CD14-positive monocyte (primary cell): ENCODE data around the gene ICOS. TPM values are rescaled to one million over a fixed set of nuclear protein-coding genes. Genes with fewer than 3 reads are reported as not detected.
A peak's percentile ranks its signal among the peaks of the same experiment; 100 is the strongest.

Experiments
- DNase-seq, 3 donors: peaks; one replicate each; pipeline ENCODE4 v3.0.0-alpha.2; 2011 to 2022
- H2AFZ ChIP-seq: 2 replicates; pipeline ENCODE4 v1.6.0; 2012; ENCODE audit warnings: mild to moderate bottlenecking, low read depth, low read length, inconsistent platforms; ENCODE audit not compliant: insufficient read depth, poor library complexity, severe bottlenecking
- H3K27ac ChIP-seq, 2 donors: 1 replicate in 1 of 2; 2 replicates in 1 of 2; pipeline ENCODE4 v1.5.1; 2012 to 2013; ENCODE audit warnings: low read length in 2 of 2, control low read depth in 1 of 2, inconsistent platforms in 1 of 2, low read depth in 1 of 2, mild to moderate bottlenecking in 1 of 2
- H3K27me3 ChIP-seq, 2 donors: one replicate each; pipeline versions ENCODE4 v1.6.0 to v1.6.1; 2011 to 2013; ENCODE audit warnings: low read length in 2 of 2; ENCODE audit not compliant: control insufficient read depth in 2 of 2, insufficient read depth in 2 of 2
- H3K36me3 ChIP-seq, 2 donors: replicated peaks in 1 of 2; 1 replicate in 1 of 2; 2 replicates in 1 of 2; pipeline versions ENCODE4 v1.5.1 to v1.6.1; 2012 to 2013; ENCODE audit warnings: low read length in 2 of 2, control low read depth in 1 of 2, inconsistent platforms in 1 of 2, mild to moderate bottlenecking in 1 of 2; ENCODE audit not compliant: insufficient read depth in 2 of 2, control insufficient read depth in 1 of 2
- H3K4me1 ChIP-seq, 2 donors: 1 replicate in 1 of 2; 2 replicates in 1 of 2; pipeline versions ENCODE4 v1.5.1 to v1.6.1; 2012 to 2013; ENCODE audit warnings: low read length in 2 of 2, control low read depth in 1 of 2, inconsistent platforms in 1 of 2, mild to moderate bottlenecking in 1 of 2, moderate library complexity in 1 of 2; ENCODE audit not compliant: insufficient read depth in 2 of 2, control insufficient read depth in 1 of 2
- H3K4me2 ChIP-seq: replicated peaks from 2 replicates; pipeline ENCODE3; 2012; ENCODE audit warnings: low read length, moderate library complexity, mild to moderate bottlenecking; ENCODE audit not compliant: poor library complexity, severe bottlenecking; ENCODE audit errors: extremely low read depth
- H3K4me3 ChIP-seq, 3 experiments: fragments of 200-600 bp in 1 of 3; sonication (generic) in 1 of 3; replicated peaks in 1 of 3; 1 replicate in 2 of 3; 2 replicates in 1 of 3; pipeline ENCODE4 v1.5.1; 2011 to 2013; ENCODE audit warnings: low read length in 3 of 3, mild to moderate bottlenecking in 3 of 3, control low read depth in 2 of 3, low read depth in 2 of 3, inconsistent platforms in 1 of 3, moderate library complexity in 1 of 3
- H3K79me2 ChIP-seq: 2 replicates; pipeline ENCODE4 v1.6.0; 2012; ENCODE audit warnings: mild to moderate bottlenecking, control low read depth, inconsistent platforms, low read length, moderate library complexity; ENCODE audit not compliant: insufficient read depth
- H3K9ac ChIP-seq: 2 replicates; pipeline ENCODE4 v1.6.0; 2017; ENCODE audit warnings: low read length, mild to moderate bottlenecking; ENCODE audit not compliant: insufficient read depth, poor library complexity, severe bottlenecking
- H3K9me3 ChIP-seq, 2 donors: replicated peaks in 1 of 2; 1 replicate in 1 of 2; 2 replicates in 1 of 2; pipeline versions ENCODE4 v1.5.1 to v1.6.1; 2012 to 2013; ENCODE audit warnings: low read length in 2 of 2, control low read depth in 1 of 2; ENCODE audit not compliant: control insufficient read depth in 1 of 2, insufficient read depth in 1 of 2
- H4K20me1 ChIP-seq: 2 replicates; pipeline ENCODE4 v1.6.0; 2012; ENCODE audit warnings: mild to moderate bottlenecking, low read length, control low read depth, moderate library complexity; ENCODE audit not compliant: insufficient read depth
- H3K27ac Mint-ChIP-seq, 7 donors: one replicate each; pipeline ENCODE4 v1.8.0; 2020; ENCODE audit warnings: mild to moderate bottlenecking in 7 of 7, mixed read lengths in 7 of 7, moderate library complexity in 6 of 7, inconsistent platforms in 2 of 7
- H3K27me3 Mint-ChIP-seq, 3 donors: one replicate each; pipeline ENCODE4 v1.8.0; 2021 to 2022; ENCODE audit warnings: low read depth in 3 of 3, mild to moderate bottlenecking in 3 of 3, mixed read lengths in 3 of 3, moderate library complexity in 3 of 3, inconsistent platforms in 1 of 3
- H3K36me3 Mint-ChIP-seq, 2 donors: one replicate each; pipeline ENCODE4 v1.8.0; 2020; ENCODE audit warnings: mixed read lengths in 2 of 2, inconsistent platforms in 1 of 2, mild to moderate bottlenecking in 1 of 2
- H3K4me1 Mint-ChIP-seq: one replicate; pipeline ENCODE4 v1.8.0; 2020; ENCODE audit warnings: mild to moderate bottlenecking, mixed read lengths
- H3K4me3 Mint-ChIP-seq, 2 donors: one replicate each; pipeline ENCODE4 v1.8.0; 2020; ENCODE audit warnings: mild to moderate bottlenecking in 2 of 2, mixed read lengths in 2 of 2, moderate library complexity in 1 of 2
- H3K9me3 Mint-ChIP-seq, 7 donors: one replicate each; pipeline ENCODE4 v1.8.0; 2020 to 2022; ENCODE audit warnings: mixed read lengths in 7 of 7, mild to moderate bottlenecking in 6 of 7, moderate library complexity in 6 of 7, inconsistent platforms in 2 of 7
- WGBS: methylation state at CpG from one replicate; pipeline ENCODE4 v1.1.5; 2013; ENCODE audit warnings: missing lambda C conversion rate; ENCODE audit not compliant: insufficient coverage; 5-methylcytosine and 5-hydroxymethylcytosine counted together
- intact Hi-C, 2 donors: fragments of 100-400 bp; cut with micrococcal nuclease; formaldehyde crosslinking; loops; one replicate each; pipeline versions ENCODE4 v1.15.0 to v1.15.1; 2023
- polyA plus RNA-seq, 3 donors: library from polyadenylated mRNA; depleted of rRNA in 1 of 3; unstranded in 2 of 3; stranded (reverse) in 1 of 3; fragments of 300-500 nt in 2 of 3; fragments of >200 nt in 1 of 3; fragmentation: Illumina TruSeq in 2 of 3; gene quantifications; 1 replicate in 2 of 3; 2 replicates in 1 of 3; pipeline ENCODE4 v1.2.3, GENCODE V29; 2012 to 2021
- TF ChIP-seq, protein P1 (sequence below): fragments of 200-600 bp; IDR thresholded peaks from one replicate; pipeline ENCODE4 v1.8.0; 2022; ENCODE audit warnings: antibody characterized with exemption, mild to moderate bottlenecking

ICOS gene
- polyA plus RNA-seq, 3 donors: 0.03 to 0.13 TPM; not detected in 1

GRCh38 chr2:203909974-203910373, 26.6 kb upstream of the ICOS start:
- TF ChIP-seq, protein P1, sequence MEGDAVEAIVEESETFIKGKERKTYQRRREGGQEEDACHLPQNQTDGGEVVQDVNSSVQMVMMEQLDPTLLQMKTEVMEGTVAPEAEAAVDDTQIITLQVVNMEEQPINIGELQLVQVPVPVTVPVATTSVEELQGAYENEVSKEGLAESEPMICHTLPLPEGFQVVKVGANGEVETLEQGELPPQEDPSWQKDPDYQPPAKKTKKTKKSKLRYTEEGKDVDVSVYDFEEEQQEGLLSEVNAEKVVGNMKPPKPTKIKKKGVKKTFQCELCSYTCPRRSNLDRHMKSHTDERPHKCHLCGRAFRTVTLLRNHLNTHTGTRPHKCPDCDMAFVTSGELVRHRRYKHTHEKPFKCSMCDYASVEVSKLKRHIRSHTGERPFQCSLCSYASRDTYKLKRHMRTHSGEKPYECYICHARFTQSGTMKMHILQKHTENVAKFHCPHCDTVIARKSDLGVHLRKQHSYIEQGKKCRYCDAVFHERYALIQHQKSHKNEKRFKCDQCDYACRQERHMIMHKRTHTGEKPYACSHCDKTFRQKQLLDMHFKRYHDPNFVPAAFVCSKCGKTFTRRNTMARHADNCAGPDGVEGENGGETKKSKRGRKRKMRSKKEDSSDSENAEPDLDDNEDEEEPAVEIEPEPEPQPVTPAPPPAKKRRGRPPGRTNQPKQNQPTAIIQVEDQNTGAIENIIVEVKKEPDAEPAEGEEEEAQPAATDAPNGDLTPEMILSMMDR: peak; percentile 57
- no peak overlapping the region for H3K9ac ChIP-seq
- H3K9me3 Mint-ChIP-seq: peaks cover 0 to 4% (median 0%) of the 10 kb centered on the region in 7 donors
- H3K36me3 ChIP-seq: no peaks in the 10 kb centered on the region
- peaks cover 2 to 3% of the 10 kb centered on the region in 2 donors for H3K36me3 Mint-ChIP-seq
- no peaks in the 10 kb centered on the region for H3K27me3 ChIP-seq
- H2AFZ ChIP-seq: no peak overlapping the region
- peaks cover 38% of the 10 kb centered on the region for H3K4me1 Mint-ChIP-seq
- peaks cover 38 to 44% of the 10 kb centered on the region in 2 donors for H3K4me1 ChIP-seq
- WGBS: 83% methylated on average over 2 of the region's 5 CpGs
- no peak overlapping the region for H3K27ac Mint-ChIP-seq
- H3K79me2 ChIP-seq: no peaks in the 10 kb centered on the region
- H3K9me3 ChIP-seq: no peaks in the 10 kb centered on the region
- no peaks in the 10 kb centered on the region for H4K20me1 ChIP-seq
- no peak for DNase-seq
- H3K27ac ChIP-seq: no peak overlapping the region
- H3K27me3 Mint-ChIP-seq: peaks cover 0 to 2% (median 0%) of the 10 kb centered on the region in 3 donors
- H3K4me3 Mint-ChIP-seq: no peak overlapping the region
- intact Hi-C loops: loop anchor here (5.0 to 10.0 kb wide), 8 partner anchors 38 to 428 kb away; no protein-coding TSS in a partner anchor
- H3K4me3 ChIP-seq: no peak overlapping the region
- peak overlapping the region; percentile 72 for H3K4me2 ChIP-seq

GRCh38 chr2:203913947-203914346, 22.6 kb upstream of the ICOS start:
- Histone ChIP-seq H4K20me1 (no peaks in the 10 kb centered on the region), H3K4me3 (no peak overlapping the region), H3K9ac (no peak overlapping the region), H2AFZ (no peak overlapping the region), H3K27me3 (no peaks in the 10 kb centered on the region), H3K4me1 (peaks cover 25 to 30% of the 10 kb centered on the region in 2 donors), H3K9me3 (no peaks in the 10 kb centered on the region), H3K36me3 (no peaks in the 10 kb centered on the region), H3K79me2 (no peaks in the 10 kb centered on the region), H3K27ac (no peak overlapping the region), H3K4me2 (peak overlapping the region; percentile 35)
- WGBS: 83% methylated on average over 3 of the region's 8 CpGs
- intact Hi-C loops: loop anchor here in 1 of 2 donors (5.0 kb wide), 1 partner anchor 422 kb away; no protein-coding TSS in a partner anchor
- DNase-seq: no peak
- Mint-ChIP-seq H3K36me3 (no peaks in the 10 kb centered on the region), H3K9me3 (no peaks in the 10 kb centered on the region), H3K4me1 (peaks cover 27% of the 10 kb centered on the region), H3K4me3 (no peak overlapping the region), H3K27ac (peak overlapping the region in 2 of 7 donors; percentile 26 to 49), H3K27me3 (peaks cover 0 to 2% (median 0%) of the 10 kb centered on the region in 3 donors)
- TF ChIP-seq, protein P1: no peak
